Measurements from ENCODE around the gene ZNF70. TPM values are rescaled to one million over a fixed set of nuclear protein-coding genes. Genes with fewer than 3 reads are reported as not detected.
"Not testable (repeated sequence)": the region's sequence is repeated elsewhere in the genome, so short reads cannot be mapped to it uniquely, and the experiment has no call there.

The ZNF70 gene
- polyA plus RNA-seq, 3 donors: 6.1 to 8.6 (median 7.7) TPM

DNA sequence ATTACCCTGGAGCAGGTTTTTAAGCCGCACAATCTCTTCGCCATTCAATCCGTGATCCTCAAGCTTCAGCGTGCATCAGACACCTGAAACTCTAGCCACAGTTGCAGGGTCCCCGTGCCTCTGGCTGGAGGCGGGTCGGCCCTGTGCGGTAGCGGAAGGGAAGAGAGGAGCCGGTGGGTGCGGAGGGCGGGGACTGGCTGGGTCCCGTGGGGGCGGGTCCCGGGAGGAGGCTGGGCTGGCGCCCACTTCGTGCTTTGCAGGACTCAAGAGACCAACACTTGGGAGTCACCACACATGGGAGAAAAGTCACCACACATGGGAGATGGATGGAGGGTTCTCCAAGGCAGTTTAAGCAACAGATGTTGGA is 12.7 kb upstream of the ZNF70 start:
- no peak for DNase-seq

DNA sequence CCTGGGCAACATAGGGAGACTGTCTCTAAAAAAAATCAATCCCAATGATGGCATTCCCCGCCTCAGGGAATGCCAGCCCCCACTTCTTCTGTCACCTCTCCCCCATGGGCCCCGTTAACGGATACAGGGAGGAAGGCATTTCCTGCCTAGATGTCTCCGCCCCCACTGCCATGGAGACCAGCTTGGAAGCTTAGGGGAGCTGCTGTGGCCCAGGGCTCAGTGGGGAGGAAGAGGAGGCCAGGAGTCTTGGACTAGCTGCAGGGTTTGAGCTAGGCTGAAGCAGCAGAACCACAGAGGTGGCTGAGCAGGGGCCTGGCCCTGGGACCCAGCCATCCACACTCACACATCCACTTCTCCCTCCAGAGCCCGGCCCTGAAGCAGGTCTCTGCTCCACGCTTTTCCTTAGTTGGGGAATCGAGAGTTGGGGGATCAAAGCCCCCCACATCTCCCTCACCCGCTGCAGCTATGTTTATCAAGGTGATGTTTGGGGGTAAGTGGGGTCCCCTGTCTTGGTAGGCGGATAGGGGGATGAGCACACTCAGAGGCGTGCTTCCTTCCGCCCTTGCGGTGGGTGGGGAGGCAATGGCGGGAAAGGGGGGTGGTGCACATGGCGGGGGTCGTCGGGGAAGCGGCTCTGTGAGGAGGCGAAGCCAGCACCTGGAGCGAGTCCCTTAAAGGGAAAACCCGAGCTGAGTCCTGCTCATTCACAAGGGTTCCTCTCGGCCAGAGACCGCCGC is 12.1 kb upstream of the ZNF70 start, which contains the start of gene C22orf15:
TSS of gene C22orf15 (plus strand) at position 149 of the 737 bp plus-strand sequence. CDS start at position 466, 317 bp downstream.
- DNase-seq: peak; percentile 43

DNA sequence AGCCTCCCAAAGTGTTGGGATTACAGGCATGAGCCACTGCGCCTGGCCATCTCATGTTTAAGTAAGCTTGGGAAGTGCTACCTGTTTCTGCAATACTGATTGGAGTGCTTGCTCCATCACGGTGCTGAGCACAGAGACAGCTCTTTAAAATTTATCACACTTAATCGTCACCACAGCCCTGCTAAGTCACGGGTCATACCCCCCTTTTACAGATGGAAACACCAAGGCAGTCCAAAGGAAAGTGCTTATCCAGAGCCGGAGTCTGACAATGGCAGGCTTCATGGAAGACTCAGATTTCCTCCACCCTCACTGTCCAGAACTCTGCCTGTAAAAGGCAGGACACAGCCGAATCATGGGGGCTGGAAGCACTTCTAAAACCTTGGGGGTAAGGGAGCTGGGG is 9.1 kb upstream of the ZNF70 start:
- DNase-seq: no peak

DNA sequence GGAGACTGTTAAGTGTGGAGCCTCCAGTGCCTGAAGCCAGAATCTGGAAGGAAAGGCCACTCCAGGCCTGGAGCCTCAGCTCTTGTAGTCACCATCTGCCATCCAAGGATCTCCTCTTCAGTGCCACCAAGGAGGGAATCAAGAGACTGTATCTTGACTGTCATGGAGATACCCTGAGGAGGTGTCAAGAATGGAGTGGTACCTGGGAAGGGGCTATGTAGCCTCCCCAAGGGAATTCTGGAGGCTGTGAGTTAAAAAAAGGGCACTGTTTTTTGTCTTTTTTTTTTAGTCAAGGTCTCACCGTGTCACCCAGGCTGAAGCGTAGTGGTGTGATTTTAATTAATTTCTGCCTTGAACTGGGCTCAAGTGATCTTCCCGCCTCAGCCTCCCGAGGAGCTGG is 8.7 kb upstream of the ZNF70 start:
- DNase-seq: no peak

DNA sequence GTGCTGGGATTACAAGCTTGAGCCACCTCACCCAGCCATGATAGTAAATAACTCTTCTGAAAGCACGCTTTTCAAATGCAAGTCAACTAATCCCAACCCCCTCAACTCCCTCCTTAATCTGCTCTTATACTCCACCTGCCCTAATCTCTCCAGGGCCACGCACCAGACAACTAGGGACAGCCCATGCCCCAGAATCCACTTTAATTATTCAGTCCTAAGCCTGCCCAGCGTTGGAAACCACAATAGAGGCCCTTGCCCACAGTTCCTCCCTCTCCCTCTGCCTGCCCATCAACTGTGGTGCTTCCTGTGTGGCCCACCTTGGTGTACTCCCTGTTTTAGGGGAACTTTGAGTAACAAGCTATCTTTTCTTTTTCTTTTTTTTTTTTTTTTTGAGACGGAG is 6.0 kb upstream of the ZNF70 start:
- no peak for DNase-seq

DNA sequence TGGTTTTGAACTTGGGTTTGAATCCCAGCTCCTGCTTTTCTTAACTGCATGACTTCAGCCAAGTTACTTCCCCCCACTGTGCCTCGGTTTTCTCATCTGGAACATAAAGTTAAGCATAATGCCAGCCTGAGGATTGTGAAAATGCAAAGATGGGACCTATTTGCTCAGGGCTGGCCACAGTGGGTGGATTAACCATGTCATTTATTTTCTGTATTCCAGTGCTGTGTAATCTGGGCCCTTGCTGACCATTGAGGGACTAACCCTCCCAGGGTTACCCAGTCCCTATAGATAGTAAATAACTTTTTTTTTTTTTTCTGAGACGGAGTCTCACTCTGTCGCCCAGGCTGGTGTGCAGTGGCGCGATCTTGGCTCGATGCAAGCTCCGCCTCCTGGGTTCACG is 4.8 kb upstream of the ZNF70 start:
- no peak for DNase-seq

DNA sequence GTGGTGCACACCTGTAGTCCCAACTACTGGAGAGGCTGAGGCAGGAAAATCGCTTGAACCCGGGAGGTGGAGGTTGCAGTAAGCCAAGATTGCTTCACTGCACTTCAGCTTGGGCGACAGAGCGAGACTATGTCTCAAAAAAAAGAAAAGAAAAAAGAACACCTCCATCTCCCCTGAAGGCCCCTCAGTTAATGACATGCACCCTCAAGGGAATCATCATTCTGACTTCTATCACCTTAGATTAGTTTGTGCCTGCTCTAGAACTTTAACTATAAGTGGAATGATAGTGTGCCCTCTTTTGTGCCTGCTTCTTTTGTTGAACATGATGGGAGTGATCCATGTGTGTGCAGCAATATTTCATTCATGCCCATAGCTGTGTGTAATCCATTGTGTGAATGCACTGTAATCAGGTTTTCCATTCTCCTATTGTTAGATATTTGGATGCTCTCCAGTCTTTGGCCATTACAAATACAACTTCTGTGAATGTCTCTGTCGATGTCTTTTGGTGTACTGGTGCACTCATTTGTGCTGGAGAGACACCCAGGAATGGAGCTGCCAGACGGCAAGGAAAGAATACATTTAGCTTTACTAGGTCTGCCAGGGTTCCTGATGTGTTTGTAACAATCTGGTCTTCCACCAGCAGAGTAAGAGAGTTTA is 4.2 kb upstream of the ZNF70 start:
- no peak for DNase-seq

DNA sequence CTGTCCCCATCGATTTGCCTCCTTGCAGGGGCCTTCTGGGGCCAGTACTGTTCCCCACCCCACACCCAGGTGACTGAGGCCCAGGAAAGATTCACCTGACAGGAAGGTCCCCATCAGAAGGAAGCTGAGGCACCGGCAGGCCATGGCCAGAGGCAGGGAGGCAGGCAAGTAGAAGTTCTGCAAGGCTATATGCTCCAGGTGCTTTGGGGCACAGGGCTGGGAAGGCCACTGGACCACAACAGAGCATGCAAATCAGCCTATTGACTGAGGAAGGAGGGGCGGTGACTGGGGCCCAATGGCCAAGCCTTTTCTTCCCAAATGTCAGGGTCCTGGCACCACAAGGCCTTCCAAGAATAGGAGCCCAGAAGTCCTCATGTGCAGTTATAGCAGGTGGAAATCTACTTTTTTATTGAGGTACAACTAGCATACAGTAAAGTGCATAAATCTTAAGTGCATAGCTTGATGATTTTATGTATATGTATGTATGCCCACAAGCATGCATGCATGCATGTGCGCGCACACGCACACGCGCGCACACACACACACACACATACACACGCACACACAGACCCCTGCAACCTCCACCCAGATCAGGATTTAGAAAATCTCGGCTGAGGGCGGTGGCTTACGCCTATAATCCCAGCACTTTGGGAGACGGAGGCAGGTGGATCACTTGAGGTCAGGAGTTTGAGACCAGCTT is 3.5 kb upstream of the ZNF70 start, which contains the start of gene VPREB3:
TSS of gene VPREB3 (minus strand) at position 206 of the 700 bp plus-strand sequence. CDS start at position 144, 62 bp downstream.
- no peak for DNase-seq

DNA sequence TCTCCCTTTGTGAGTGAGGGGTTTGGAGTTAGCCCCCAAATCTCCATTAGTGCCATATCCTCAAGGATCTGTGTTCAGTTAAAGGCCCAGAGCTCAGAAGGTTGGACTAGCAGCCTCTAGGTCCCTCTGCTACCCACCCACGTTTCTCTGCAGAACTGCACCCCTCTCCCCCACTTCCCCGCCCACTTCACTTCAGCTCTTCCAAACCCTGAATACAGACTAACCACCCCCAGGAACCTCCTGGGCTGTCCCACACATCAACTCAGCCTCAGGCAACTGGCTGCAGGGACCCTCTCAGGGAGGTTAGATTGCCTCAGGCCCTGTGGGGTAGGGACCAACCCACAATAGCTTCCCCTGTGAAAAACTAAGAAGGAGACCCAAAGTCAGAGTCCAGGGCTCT is 2.5 kb upstream of the ZNF70 start:
- DNase-seq: no peak

DNA sequence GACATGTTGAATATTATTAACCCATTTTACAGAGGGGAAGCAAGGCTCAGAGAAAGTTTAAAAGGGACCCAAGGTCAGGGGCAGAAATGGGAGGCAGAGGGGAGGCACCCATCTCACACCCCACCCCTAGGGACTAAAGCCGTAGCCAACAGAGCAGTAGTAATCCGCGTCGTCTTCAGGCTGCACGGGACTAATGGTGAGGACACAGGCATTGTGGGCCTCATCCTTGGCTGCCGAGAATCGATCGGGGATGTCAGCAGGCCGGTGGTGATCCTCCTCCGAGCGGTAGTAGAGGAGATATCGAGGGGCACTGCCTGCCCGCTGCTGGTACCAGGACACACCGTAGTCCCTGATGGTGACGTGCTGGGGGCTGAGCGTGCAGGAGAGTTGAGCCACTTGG is 1.8 kb upstream of the ZNF70 start:
- DNase-seq: no peak

DNA sequence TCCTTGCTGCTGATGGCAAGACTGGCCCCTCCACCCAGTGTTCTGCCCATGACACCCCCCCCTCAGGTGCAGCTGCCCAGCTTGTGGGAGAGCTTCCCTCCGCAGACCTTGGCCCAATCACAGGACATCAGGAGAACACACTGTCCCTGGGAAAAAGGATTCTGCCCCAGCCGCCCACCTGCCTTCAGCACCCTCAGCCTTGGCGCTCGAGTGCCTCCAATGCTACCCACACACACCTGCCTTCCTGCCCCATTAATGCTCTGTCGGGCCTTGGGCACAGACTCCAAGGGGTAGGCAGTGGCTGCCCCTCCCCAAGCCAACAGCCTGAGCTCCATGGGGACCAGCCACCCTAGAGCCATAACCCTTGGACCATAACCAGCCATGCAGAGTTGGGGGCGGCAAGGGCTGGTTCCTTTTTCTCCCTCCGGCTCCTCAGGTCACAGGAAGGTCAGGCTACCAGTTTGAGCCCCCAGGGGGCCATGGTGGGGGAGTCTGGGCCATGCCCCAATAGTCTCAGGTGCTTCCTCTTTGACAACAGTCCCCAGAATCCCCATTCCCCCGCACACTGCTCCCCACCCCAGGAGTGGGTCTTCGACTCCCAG is 1.3 kb upstream of the ZNF70 start:
- no peak for DNase-seq

DNA sequence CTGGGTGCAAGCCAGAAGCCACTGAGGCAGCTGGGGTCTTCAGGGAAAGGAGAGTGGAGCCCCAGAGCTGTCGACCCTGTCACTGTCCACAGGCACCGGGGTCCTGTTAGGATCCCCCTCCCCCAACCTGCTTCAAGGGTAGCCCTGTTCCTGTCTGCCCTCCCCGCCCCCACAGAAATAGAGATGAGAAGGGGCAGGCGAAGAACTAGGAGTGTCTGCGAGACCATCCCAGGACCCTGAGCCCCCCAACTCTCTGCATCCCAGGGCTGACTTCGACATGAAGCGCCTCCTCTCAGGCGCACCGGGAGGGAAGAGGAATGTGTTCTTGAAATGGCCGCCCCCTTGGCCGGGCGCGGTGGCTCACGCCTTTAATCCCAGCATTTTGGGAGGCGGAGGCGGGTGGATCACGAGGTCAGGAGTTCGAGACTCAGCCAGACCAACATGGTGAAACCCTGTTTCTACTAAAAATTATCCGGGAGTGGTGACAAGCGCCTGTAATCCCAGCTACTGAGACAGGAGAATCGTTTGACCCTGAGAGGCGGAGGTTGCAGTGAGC is 607 bp upstream of the ZNF70 start:
- peak; percentile 33 for DNase-seq

DNA sequence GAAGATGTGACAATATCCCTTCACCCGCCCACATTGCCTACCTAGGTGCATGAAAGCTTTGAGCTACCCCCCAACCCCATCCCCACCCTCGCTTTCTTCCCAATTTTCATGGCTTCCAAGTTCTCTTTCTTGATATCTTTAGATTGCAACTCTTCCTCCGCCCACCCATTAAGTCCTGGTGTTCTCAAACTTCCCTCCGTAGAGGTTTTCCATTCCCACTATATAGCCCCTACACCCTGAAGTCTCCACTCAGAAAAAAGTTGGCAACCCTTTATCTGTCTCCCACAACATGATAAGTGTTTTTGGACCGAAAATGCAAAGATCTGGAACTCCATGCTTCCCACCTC is 572 bp downstream of the ZNF70 start:
- DNase-seq: no peak

DNA sequence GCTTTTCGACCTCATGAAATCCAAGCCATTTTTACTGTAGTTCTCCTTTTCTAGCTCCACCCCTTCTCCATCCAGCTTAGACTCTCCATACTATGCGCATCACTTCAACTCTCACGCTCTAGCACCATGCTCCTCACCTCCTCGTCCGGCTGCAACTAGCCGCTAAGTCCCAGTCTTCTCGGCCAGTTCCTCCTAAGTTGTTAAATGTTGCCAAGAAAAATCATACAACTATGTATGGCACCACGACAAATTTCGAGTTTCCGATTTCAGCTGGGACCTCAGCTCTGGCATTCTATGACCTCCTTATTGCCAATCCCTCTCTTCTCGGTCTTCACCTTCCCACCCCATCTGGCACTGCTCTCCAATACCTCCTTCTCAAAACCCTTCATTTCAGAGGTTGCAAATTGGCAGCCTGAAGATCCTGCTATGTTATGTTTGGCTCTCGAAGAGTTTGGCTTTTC is 1.0 kb downstream of the ZNF70 start:
- no peak for DNase-seq

DNA sequence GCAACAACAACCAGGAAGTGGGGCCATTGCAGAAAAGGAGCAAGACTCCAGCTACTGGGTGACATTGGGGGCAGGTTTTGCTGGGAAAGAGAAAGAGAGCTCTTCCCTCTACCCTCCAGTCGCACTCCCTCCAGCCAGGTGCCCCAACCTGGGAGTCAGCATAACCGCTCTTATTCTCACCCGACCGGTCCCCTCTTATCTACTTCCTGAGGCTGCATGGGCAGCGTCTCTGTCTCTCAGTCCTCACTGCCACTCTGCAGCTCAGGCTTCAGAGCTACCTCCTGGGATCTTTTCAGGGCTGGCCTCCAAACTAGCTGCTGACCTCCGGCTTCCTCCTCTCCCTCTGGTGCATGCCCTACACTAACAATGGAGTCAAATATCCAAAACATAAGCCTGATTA is 5.1 kb downstream of the ZNF70 start:
- DNase-seq: no peak

DNA sequence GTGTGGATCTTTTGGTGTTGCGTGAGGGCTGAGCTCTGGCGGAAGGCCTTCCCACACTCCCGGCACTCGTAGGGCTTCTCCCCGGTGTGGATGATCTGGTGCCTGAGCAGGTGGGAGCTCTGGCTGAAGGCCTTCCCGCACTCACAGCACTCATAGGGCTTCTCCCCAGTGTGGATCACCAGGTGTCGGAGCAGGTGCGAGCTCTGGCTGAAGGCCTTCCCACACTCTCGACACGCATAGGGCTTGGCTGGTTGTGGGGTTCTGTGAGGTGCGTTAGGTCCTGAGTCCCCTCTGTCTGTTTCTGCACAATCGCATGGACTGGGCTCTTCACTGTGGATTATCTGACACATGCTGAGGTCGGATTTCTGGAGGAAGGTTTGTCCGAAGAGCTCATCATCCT is 6.4 kb downstream of the ZNF70 start:
- DNase-seq: no peak

DNA sequence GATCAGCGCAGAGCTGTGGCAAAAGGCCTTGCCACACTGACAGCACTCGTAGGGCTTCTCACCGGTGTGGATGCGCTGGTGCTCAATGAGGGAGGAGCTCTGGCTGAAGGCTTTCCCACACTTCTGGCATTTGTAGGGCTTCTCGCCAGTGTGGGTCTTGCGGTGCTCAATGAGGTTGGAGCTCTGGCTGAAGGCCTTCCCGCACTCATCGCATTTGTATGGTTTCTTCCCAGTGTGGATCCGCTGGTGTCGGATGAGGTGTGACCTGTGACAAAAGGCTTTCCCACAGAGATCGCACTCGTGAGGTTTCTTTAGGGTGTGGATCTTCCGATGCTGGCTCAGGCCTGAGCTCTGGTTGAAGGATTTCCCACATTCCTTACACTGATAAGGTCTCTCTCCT is 6.9 kb downstream of the ZNF70 start:
- no peak for DNase-seq

DNA sequence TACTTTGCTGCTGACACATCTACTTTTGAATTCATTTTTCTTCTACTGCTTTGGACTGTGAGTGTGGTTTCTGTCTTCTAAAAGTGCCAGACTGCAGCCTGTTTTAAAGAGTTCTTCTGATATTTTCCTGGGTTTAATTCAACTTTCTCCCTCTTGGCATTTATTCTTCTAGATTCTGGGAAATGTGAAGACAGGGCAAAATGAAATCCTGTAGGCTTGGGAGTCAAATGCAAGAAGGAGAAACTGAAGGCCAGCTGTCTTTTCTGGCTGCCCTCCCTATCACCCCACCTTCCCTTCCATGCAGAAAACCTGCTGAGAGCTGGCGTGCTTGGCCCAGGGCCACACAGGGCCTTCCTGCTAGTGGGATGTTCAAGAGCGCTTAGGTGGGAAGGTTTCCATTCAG is 7.6 kb downstream of the ZNF70 start:
- DNase-seq: no peak

DNA sequence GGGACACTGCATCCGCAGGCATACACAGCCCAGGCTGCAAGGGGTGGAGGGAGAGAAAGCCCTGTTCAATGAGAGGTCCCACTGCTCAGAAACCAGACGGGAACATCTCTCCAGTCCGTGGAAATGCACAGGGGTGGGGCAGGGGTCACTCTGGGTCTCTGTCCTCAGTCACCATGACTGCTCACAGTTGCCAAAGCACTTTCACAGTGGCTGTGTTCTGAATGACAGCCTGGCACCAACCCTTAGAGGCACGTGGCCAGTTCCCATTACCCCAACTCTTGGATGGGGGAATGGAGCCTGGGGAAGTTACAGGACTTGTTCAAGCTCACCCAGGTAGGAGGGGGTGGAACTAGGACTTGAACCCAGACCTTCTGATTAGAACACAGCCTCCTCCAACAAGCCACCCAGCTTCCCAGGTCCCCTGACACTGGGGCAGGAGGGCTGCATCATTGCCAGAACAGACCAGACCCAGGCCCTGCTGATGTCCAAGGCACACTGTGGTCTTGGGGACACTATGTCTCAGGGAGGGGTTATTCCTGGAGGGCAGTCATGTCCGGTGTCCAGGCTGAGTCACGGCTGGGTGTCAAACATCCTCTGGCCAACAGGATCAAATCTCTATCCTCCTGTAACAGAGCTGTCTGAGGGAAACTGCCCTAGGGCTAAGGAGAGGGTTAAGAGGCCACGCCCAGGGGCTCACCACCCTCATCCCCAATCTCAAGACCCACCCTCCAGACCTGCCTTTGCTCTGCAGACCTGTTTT is 8.2 kb downstream of the ZNF70 start:
- no peak for DNase-seq

DNA sequence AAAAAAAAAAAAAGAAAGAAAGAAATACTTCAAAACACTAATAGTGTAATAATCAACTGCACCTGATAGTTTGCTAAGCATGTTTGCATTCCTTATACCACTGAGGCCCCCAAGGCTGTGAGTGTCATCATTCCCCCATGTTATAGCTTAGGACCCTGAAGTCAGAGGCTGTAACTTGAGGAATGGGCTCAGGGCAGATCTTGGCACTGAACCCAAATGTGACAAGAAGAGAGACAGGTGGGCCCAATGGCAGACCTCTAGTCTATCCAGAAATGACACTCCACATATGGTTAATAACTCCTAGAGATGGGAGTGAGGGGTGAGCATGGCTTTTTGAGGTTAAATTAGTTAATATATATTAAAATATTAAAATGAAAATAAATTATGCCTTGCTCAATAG is 13.2 kb downstream of the ZNF70 start:
- no peak for DNase-seq

DNA sequence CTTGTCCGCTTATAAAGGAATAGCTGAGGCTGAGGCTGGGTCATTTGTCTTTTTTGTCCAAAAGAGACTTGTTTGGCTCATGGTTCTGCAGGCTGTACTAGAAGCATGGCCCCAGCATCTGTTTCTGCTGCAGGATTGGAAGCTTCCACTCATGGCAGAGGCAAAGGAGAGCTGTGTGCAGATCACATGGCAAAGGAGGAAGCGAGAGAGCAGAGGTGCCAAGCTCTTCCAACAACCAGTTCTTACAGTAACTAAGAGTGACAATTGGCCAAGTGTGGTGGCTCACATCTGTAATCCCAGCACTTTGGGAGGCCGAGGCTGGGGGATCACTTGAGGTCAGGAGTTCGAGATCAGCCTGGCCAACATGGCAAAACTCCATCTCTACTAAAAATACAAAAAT is 22.8 kb downstream of the ZNF70 start:
- not testable (repeated sequence) for DNase-seq

DNA sequence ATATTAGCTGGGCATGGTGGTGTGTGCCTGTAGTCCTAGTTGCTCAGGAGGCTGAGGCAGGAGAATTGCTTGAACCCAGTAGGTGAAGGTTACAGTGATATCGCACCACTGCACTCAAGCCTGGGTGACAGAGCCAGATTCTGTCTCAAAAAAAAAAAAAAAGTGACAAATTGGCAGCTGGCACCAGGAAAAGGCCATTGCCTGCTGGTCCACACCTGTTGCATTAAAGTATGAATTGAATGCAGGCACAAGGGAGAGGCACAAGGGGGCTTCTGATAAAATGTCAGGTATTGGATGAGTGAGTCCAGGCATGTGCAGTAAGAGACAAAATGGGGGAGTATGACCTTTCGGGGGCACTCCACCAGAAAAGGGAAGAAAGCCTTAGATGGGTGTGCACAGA is 28.2 kb downstream of the ZNF70 start:
- DNase-seq: no peak
